ENCODE results near the gene TSNAXIP1. TPM values are rescaled to one million over a fixed set of nuclear protein-coding genes. Genes with fewer than 3 reads are reported as not detected.

The TSNAXIP1 gene
- total RNA-seq, 1 experiment from 2014 or later = 1.2 TPM

GRCh38 chr16:67842509-67843342 lies 36.0 kb downstream of the TSNAXIP1 start:
- Histone ChIP-seq H3K9ac (ENCODE audit: low read length) (peak overlapping the region; percentile 69), H3K36me3 (ENCODE audit: control insufficient read depth in 1 of 2, insufficient read depth in 2 of 2, low read length in 2 of 2) (no peaks in the 10 kb centered on the region), H3K27me3 (ENCODE audit: insufficient read depth, low read length) (no peaks in the 10 kb centered on the region), H3K9me2 (ENCODE audit: insufficient read depth) (no peaks in the 10 kb centered on the region), H3K4me1 (ENCODE audit: control insufficient read depth in 1 of 2, insufficient read depth in 2 of 2, low read length in 2 of 2) (peaks cover 16 to 46% of the 10 kb centered on the region in 2 experiments), H3K4me3 (replicated peaks in 1 of 2; ENCODE audit: low read depth in 1 of 2, low read length in 2 of 2) (peak overlapping the region; percentile 65 to 69), H3K27ac (ENCODE audit: low read depth, low read length) (peak overlapping the region; percentile 96), H3K4me2 (ENCODE audit: low read length) (peak overlapping the region; percentile 90), H3K79me2 (ENCODE audit: insufficient read depth, low read length) (peaks cover 27% of the 10 kb centered on the region), H2AFZ (ENCODE audit: low read depth, low read length, poor library complexity, severe bottlenecking) (no peak overlapping the region), H4K20me1 (ENCODE audit: insufficient read depth) (no peaks in the 10 kb centered on the region), H3K9me3 (ENCODE audit: control insufficient read depth in 1 of 2, insufficient read depth in 1 of 2, low read depth in 1 of 2, low read length in 2 of 2) (no peaks in the 10 kb centered on the region)
- ChIA-PET POLR2A (interaction anchor here (0.9 kb wide), 1 partner anchor 36 kb away, joined by 3 read pairs; the partner anchor contains the start of genes RANBP10 and TSNAXIP1), RAD21 (ENCODE audit: low non-redundant PET in 1 of 2, low total read pairs in 2 of 2, uncharacterized antibody in 2 of 2, unreplicated experiment in 2 of 2) (no interaction called here), CTCF (no interaction called here)
- no TSS peak for BruUV-seq (replicated peaks)
- ATAC-seq = peak; percentile 15; the same call in 1 of the 2 replicates
- TF ChIP-seq ZFX (IDR thresholded peaks at IDR 0.05) = peak; percentile 53
- TF ChIP-seq SP1 (IDR thresholded peaks at IDR 0.05; ENCODE audit: low read depth) = no peak
- TF ChIP-seq FOSL1 (IDR thresholded peaks at IDR 0.05; ENCODE audit: low read depth) = no peak
- no peak for TF ChIP-seq SIN3A (IDR thresholded peaks at IDR 0.05; ENCODE audit: low read depth)
- no peak for TF ChIP-seq TCF7L2 (IDR thresholded peaks at IDR 0.05; ENCODE audit: borderline replicate concordance, extremely low read depth, insufficient read depth, insufficient read length)
- 0 out of 2 replicates have a peak, but pooled peaks have one; percentile 29 for TF ChIP-seq MAX (IDR thresholded peaks at IDR 0.05)
- intact Hi-C loops (cut with micrococcal nuclease) = no loop called here
- DNase-seq (ENCODE audit: low read depth, low spot score) = no peak

DNA sequence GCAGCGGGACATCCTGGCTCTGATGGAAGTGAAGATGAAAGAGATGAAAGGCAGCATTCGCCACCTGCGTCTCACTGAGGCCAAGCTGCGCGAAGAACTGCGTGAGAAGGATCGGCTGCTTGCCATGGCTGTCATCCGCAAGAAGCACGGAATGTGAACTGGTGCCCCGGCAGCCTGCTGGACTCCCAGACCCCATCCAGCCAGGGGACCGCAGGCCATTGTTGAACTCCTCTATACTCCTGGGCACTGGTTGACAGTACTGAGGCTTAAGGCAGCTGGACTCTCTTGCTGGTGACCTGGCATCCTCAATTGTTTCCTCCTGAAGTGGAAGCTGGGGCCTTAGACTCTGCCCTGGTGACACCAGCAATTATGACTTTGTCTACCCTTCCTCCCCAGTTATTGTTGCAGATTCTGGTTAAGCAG lies 36.7 kb downstream of the TSNAXIP1 start:
- Histone ChIP-seq H4K20me1 (ENCODE audit: insufficient read depth) (no peaks in the 10 kb centered on the region), H3K9me3 (ENCODE audit: control insufficient read depth in 1 of 2, insufficient read depth in 1 of 2, low read depth in 1 of 2, low read length in 2 of 2) (no peaks in the 10 kb centered on the region), H3K79me2 (ENCODE audit: insufficient read depth, low read length) (peaks cover 33% of the 10 kb centered on the region), H3K36me3 (ENCODE audit: control insufficient read depth in 1 of 2, insufficient read depth in 2 of 2, low read length in 2 of 2) (no peaks in the 10 kb centered on the region), H3K27ac (ENCODE audit: low read depth, low read length) (no peak overlapping the region; the same call in 1 of the 2 replicates), H3K9ac (ENCODE audit: low read length) (no peak overlapping the region), H3K9me2 (ENCODE audit: insufficient read depth) (no peaks in the 10 kb centered on the region), H3K4me3 (replicated peaks in 1 of 2; ENCODE audit: low read depth in 1 of 2, low read length in 2 of 2) (no peak overlapping the region), H3K4me2 (ENCODE audit: low read length) (peak overlapping the region; percentile 90; the same call in 1 of the 2 replicates), H3K27me3 (ENCODE audit: insufficient read depth, low read length) (no peaks in the 10 kb centered on the region), H2AFZ (ENCODE audit: low read depth, low read length, poor library complexity, severe bottlenecking) (no peak overlapping the region), H3K4me1 (ENCODE audit: control insufficient read depth in 1 of 2, insufficient read depth in 2 of 2, low read length in 2 of 2) (peaks cover 20 to 52% of the 10 kb centered on the region in 2 experiments)
- ChIA-PET RAD21 (ENCODE audit: low non-redundant PET in 1 of 2, low total read pairs in 2 of 2, uncharacterized antibody in 2 of 2, unreplicated experiment in 2 of 2) (no interaction called here), POLR2A (interaction anchor here (0.9 kb wide), 1 partner anchor 37 kb away, joined by 3 read pairs; the partner anchor contains the start of genes RANBP10 and TSNAXIP1), CTCF (no interaction called here)
- TSS peak; percentile 21 for BruUV-seq (replicated peaks)
- DNase-seq (ENCODE audit: low read depth, low spot score) = no peak
- ATAC-seq = no peak
- intact Hi-C loops (cut with micrococcal nuclease) = no loop called here
- TF ChIP-seq MAX (IDR thresholded peaks at IDR 0.05) (no peak), JUND (IDR thresholded peaks at IDR 0.05) (no peak), ELF1 (IDR thresholded peaks at IDR 0.05; ENCODE audit: borderline replicate concordance, low read depth) (no peak), YY1 (IDR thresholded peaks at IDR 0.05; ENCODE audit: extremely low read depth, insufficient replicate concordance, low read depth, low read length) (no peak), RAD21 (IDR thresholded peaks at IDR 0.05; ENCODE audit: low read depth) (no peak), CTCF (IDR thresholded peaks at IDR 0.05 in 2 of 3, conservative IDR thresholded peaks at IDR 0.05 in 1 of 3; ENCODE audit: borderline replicate concordance in 1 of 3, insufficient read depth in 1 of 3, low read depth in 2 of 3, low read length in 2 of 3) (no peak), SIN3A (IDR thresholded peaks at IDR 0.05; ENCODE audit: low read depth) (no peak), POLR2AphosphoS5 (IDR thresholded peaks at IDR 0.05; ENCODE audit: low read depth, low read length) (no peak)
- TF ChIP-seq, protein P1, sequence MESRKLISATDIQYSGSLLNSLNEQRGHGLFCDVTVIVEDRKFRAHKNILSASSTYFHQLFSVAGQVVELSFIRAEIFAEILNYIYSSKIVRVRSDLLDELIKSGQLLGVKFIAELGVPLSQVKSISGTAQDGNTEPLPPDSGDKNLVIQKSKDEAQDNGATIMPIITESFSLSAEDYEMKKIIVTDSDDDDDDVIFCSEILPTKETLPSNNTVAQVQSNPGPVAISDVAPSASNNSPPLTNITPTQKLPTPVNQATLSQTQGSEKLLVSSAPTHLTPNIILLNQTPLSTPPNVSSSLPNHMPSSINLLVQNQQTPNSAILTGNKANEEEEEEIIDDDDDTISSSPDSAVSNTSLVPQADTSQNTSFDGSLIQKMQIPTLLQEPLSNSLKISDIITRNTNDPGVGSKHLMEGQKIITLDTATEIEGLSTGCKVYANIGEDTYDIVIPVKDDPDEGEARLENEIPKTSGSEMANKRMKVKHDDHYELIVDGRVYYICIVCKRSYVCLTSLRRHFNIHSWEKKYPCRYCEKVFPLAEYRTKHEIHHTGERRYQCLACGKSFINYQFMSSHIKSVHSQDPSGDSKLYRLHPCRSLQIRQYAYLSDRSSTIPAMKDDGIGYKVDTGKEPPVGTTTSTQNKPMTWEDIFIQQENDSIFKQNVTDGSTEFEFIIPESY (IDR thresholded peaks at IDR 0.05; ENCODE audit: extremely low read depth, insufficient replicate concordance, low read length) = no peak
